ENCODE results near the gene ANO1.

The ANO1 gene

DNA sequence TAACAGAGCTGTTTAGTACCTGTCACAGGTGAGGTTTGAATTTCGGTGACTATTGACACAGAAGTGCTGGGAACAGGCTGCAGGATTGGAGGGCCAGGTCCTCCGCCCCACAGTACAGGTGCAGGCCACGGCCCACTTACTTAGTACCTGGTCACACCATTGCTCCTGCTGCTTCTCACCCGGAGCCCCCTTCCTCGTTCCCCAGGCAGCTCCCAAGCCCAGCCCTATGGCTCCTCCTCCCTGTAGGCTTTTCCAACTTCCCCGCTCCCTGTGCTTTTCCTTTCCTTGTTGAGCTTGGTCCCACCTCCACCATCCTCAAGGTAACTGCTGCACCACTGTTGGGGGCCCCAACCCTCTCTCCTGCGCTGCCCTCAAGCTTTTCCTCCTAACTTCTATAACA lies 27.9 kb upstream of the ANO1 start:
- no peak for DNase-seq (ENCODE audit: low read depth in 2 of 2)

GRCh38 chr11:70054004-70054403 lies 24.1 kb upstream of the ANO1 start:
- no peak for DNase-seq (ENCODE audit: low read depth in 2 of 2)

- no peak for DNase-seq (ENCODE audit: low read depth in 2 of 2)
Observed at GRCh38 chr11:70055444-70055843, 22.7 kb upstream of the ANO1 start.

- DNase-seq (ENCODE audit: low read depth in 2 of 2): no peak
Observed at GRCh38 chr11:70057080-70057479, 21.0 kb upstream of the ANO1 start.

GRCh38 chr11:70059971-70060370 lies 18.1 kb upstream of the ANO1 start:
- no peak for DNase-seq (ENCODE audit: low read depth in 2 of 2)

- no peak for DNase-seq (ENCODE audit: low read depth in 2 of 2)
Observed at GRCh38 chr11:70060611-70061293, 17.4 kb upstream of the ANO1 start.

GRCh38 chr11:70061734-70062133 lies 16.4 kb upstream of the ANO1 start:
- DNase-seq (ENCODE audit: low read depth in 2 of 2): no peak

GRCh38 chr11:70063121-70063520 lies 15.0 kb upstream of the ANO1 start:
- DNase-seq (ENCODE audit: low read depth in 2 of 2): no peak

- no peak for DNase-seq (ENCODE audit: low read depth in 2 of 2)
Observed at GRCh38 chr11:70063555-70063954, 14.6 kb upstream of the ANO1 start.

- DNase-seq (ENCODE audit: low read depth in 2 of 2): no peak
Observed at GRCh38 chr11:70064008-70064725, 13.9 kb upstream of the ANO1 start.

DNA sequence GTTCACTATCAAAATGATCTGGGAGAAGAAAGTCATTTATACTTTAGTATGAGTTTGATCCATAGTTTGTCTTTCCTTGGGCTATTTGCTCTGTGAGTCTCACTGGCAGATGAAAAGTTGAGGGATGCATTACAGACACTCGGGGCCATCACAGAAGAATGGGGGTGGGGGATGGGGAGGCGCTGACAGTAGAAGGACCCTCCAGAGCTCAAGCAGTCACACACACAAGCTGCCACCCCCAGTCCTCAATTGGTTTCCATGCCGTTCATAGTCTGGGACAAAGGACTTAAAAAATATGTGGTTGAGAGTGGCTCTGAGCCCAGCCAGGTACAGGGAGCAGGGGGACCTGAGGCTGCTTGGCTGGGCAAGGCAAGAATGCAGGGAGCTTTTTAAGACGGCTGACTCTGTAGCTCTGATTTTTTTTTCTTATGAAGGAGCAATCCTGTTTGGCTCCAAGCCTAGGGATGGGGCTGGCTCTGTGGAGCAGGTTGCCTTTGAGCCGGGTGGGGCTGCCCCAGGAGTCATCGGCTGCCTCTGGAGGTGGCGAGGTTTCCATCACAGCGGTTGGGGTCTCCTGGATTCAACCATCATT lies 13.3 kb upstream of the ANO1 start:
- DNase-seq (ENCODE audit: low read depth in 2 of 2): no peak

DNA sequence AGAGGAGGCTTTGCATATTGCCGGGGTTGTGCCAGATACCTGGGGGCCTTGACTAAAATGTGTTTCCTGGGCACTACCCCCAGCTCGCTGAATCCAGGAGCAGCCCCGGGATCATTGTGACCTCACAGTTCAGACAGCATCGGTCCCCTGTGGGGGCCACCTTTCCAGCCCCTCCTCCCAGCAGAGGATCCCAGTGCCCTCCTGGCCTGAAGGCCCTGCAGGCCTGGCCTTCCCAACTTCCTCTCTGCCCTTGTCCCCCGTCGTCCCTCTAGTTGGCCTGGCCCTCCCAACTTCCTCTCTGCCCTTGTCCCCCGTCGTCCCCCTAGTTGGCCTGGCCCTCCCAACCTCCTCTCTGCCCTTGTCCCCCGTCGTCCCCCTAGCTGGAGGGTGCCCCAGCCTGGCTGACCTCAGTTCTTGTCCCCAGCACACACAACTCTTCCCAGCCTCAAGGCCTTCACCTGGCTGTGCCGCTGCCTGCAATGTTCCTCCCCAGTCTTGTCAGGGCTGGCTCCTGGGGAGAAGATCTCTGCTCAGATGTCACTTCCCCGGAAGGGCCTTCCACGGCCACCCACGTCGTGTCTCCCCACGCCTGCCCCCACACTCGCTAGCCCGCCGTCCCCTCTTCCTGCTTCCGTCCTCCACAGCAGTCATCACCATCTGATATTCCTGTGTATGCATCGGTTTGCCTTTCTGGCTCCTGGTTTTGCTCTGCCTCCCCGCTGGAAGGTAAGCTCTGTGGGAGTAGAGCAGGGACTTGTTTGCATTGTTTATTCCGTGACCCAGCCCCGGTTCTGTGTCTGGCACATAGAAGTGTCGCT lies 12.6 kb upstream of the ANO1 start:
- no peak for DNase-seq (ENCODE audit: low read depth in 2 of 2)

- DNase-seq (ENCODE audit: low read depth in 2 of 2): no peak
Observed at GRCh38 chr11:70066136-70066520, 12.0 kb upstream of the ANO1 start.

GRCh38 chr11:70066628-70067027 lies 11.5 kb upstream of the ANO1 start:
- DNase-seq (ENCODE audit: low read depth in 2 of 2): no peak

DNA sequence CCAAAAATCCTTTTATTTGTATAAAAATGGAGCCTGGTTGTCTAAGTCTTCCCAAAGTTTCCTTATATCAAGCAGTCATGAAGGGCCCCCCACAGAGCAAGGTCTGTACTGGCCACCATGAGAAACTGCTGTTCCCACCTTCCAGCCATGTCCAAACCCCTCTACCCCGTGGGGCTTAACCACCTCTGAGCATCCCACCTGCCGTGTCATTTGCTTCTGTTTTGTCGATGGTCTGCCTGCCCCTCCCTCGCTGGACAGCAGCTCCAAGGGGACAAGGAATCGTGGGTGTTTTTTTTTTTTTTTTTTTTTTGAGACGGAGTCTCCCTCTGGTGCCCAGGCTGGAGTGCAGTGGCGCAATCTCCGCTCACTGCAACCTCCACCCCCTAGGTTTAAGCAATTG lies 11.1 kb upstream of the ANO1 start:
- DNase-seq (ENCODE audit: low read depth in 2 of 2): no peak

DNA sequence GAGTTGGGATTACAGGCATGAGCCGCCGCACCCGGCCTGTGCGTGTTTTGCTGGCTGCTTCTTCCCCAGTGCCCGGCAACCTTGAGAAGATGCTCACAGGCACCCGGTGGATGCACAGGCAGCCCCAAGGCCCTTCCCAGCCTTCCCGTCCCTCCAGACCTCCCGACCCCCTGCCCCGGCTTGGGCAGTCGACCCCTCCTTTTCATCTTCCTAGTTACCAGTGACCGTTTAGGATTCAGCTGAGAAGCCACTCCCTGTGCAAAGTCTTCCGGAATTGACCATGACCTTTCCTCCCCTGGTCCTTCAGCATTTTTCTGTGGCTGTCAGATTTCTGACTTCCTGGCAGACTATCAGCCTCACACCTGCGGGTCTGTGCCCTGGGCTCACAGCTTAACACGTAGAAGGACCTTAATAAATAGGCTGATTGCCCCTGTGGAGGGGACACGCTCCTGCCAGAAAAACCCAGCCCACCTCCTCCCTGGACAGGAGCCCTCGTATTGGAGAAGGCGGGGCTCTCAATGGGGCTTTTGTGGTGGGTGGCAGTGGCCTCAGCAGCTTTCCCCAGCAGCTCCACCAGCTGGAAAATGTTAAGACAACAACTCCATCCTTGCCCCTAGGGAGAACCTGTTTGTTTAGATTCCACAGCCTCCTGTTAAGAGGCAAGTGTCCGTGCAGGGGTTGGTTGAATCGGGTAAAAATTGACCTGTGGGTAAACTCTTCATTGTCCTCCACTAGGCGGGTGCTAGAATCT lies 10.4 kb upstream of the ANO1 start:
- no peak for DNase-seq (ENCODE audit: low read depth in 2 of 2)

- no peak for DNase-seq (ENCODE audit: low read depth in 2 of 2)
Observed at GRCh38 chr11:70068345-70068744, 9.8 kb upstream of the ANO1 start.

DNA sequence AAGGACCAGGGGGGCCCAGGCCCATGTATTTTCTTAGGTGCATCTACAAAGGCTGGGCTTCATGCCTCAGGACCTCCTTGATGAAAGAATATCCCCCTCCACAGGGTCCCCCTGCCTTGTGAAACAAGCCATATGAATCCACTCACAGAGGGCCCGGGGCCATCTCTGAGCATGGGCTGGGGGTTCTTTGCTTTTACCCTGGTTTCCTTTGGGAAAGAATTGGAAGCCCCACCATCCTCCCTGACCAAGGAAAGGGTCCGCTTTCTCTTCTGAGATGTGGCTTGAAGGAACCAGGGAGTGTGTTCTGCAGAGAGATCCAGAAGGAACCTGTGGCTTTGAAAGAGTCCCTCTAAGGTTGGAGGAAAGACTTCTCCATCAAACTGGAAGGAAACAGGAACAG lies 9.2 kb upstream of the ANO1 start:
- DNase-seq (ENCODE audit: low read depth in 2 of 2): no peak

DNA sequence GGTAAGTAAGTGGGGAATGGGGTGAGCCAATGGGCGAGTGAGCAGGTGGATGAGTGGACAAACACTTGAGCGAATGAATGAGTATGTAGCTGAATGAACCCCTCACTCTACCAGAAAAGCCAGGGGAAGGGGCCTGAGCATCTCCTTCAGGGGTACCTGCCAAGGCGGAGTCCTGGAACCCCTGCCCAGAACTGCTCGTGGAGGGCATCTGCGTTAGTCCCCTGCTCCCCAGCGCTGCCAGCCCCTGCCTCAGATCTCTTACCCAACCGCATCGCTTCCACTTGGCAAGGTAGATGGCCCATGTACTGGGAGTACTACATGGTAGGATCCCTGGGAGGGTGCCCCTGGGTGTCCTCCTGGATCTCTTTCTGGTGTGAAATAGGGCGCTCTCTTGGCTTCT lies 7.4 kb upstream of the ANO1 start:
- DNase-seq (ENCODE audit: low read depth in 2 of 2): no peak

DNA sequence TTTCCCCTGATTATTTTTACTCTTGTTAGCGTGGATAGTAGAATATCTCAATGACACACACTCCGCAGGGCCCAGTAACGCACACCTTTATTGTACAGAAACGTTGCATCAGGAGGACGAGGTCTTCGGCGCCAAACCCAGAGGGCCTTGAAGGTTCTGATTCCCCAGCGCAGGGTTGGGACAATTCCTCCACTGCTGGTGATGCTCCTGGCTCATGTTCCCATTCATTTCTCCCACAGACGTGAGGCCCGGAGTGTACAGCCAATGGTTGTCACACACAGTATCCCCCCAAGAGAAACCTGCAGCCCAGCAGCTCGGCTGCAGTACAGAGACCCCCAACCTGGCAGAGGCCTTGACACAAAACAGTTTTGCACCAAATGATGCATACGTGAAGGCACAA lies 6.1 kb upstream of the ANO1 start:
- DNase-seq (ENCODE audit: low read depth in 2 of 2): no peak

GRCh38 chr11:70072461-70072860 lies 5.7 kb upstream of the ANO1 start:
- no peak for DNase-seq (ENCODE audit: low read depth in 2 of 2)

Measured in stimulated activated CD8-positive, alpha-beta memory T cell treated with anti-CD3 and anti-CD28 coated beads, Interleukin-2, amount 100 ng/mL, for 1 hour (primary cell).